ENCODE measurements around the gene LASP1.

GRCh38 chr17:38907930-38908675 is 38.2 kb downstream of the LASP1 start:
- TF ChIP-seq EZH2phosphoT487 (IDR thresholded peaks at IDR 0.05; ENCODE audit: borderline replicate concordance, low read length) (no peak), CTCF (IDR thresholded peaks at IDR 0.05; ENCODE audit: low read depth, low read length, poor library complexity, severe bottlenecking) (peak; percentile 22)

Data from DOHH2 (cell line).